ENCODE data around the gene MSRB2. TPM values are rescaled to one million over a fixed set of nuclear protein-coding genes. Genes with fewer than 3 reads are reported as not detected.

The MSRB2 gene
- total and polyA plus RNA-seq, 2 experiments from 2014 or later, result 32.9 to 149 TPM

- H3K27ac ChIP-seq, result no peak overlapping the region
- no peaks in the 10 kb centered on the region for H3K27me3 ChIP-seq
- H3K9me3 ChIP-seq (ENCODE audit: low read depth), result no peaks in the 10 kb centered on the region
- peak; percentile 39 for TF ChIP-seq CTCF (IDR thresholded peaks at IDR 0.05; ENCODE audit: low read depth, low read length)
- peak in 1 of 2 donors; percentile 38 for DNase-seq (ENCODE audit: low read depth in 1 of 2, low spot score in 1 of 2)
- H3K36me3 ChIP-seq, result no peaks in the 10 kb centered on the region
- no peaks in the 10 kb centered on the region for H3K4me1 ChIP-seq (ENCODE audit: low read depth)
- H3K4me3 ChIP-seq, result no peak overlapping the region
These were observed 13.5 kb upstream of the MSRB2 start for GRCh38 chr10:23081891-23082290.

GRCh38 chr10:23088609-23089008, 6.8 kb upstream of the MSRB2 start:
- no peak for TF ChIP-seq CTCF (IDR thresholded peaks at IDR 0.05; ENCODE audit: low read depth, low read length)
- no peaks in the 10 kb centered on the region for H3K27me3 ChIP-seq
- H3K27ac ChIP-seq, result no peak overlapping the region
- H3K4me1 ChIP-seq (ENCODE audit: low read depth), result no peaks in the 10 kb centered on the region
- DNase-seq (ENCODE audit: low read depth in 1 of 2, low spot score in 1 of 2), result no peak
- no peaks in the 10 kb centered on the region for H3K9me3 ChIP-seq (ENCODE audit: low read depth)
- no peak overlapping the region for H3K4me3 ChIP-seq
- no peaks in the 10 kb centered on the region for H3K36me3 ChIP-seq

GRCh38 chr10:23094786-23095403, 484 bp upstream of the MSRB2 start:
- Histone ChIP-seq H3K9me3 (ENCODE audit: low read depth) (no peaks in the 10 kb centered on the region), H3K4me1 (ENCODE audit: low read depth) (peaks cover 9% of the 10 kb centered on the region), H3K27me3 (no peaks in the 10 kb centered on the region), H3K4me3 (no peak overlapping the region), H3K27ac (peak overlapping the region; percentile 62), H3K36me3 (no peaks in the 10 kb centered on the region)
- DNase-seq (ENCODE audit: low read depth in 1 of 2, low spot score in 1 of 2), result no peak
- no peak for TF ChIP-seq CTCF (IDR thresholded peaks at IDR 0.05; ENCODE audit: low read depth, low read length)

GRCh38 chr10:23095966-23096801, 805 bp downstream of the MSRB2 start:
- peaks cover 9% of the 10 kb centered on the region for H3K4me1 ChIP-seq (ENCODE audit: low read depth)
- no peaks in the 10 kb centered on the region for H3K9me3 ChIP-seq (ENCODE audit: low read depth)
- no peak for TF ChIP-seq CTCF (IDR thresholded peaks at IDR 0.05; ENCODE audit: low read depth, low read length)
- H3K36me3 ChIP-seq, result no peaks in the 10 kb centered on the region
- peak overlapping the region; percentile 55 for H3K4me3 ChIP-seq
- DNase-seq (ENCODE audit: low read depth in 1 of 2, low spot score in 1 of 2), result peak; percentile 57 to 69
- peak overlapping the region; percentile 85 for H3K27ac ChIP-seq
- H3K27me3 ChIP-seq, result no peaks in the 10 kb centered on the region

GRCh38 chr10:23096802-23097549, 1.6 kb downstream of the MSRB2 start:
- H3K27ac ChIP-seq, result peak overlapping the region; percentile 85
- H3K9me3 ChIP-seq (ENCODE audit: low read depth), result no peaks in the 10 kb centered on the region
- TF ChIP-seq CTCF (IDR thresholded peaks at IDR 0.05; ENCODE audit: low read depth, low read length), result no peak
- H3K36me3 ChIP-seq, result no peaks in the 10 kb centered on the region
- peak in 1 of 2 donors; percentile 97 for DNase-seq (ENCODE audit: low read depth in 1 of 2, low spot score in 1 of 2)
- peak overlapping the region; percentile 55 for H3K4me3 ChIP-seq
- no peaks in the 10 kb centered on the region for H3K27me3 ChIP-seq
- peaks cover 9% of the 10 kb centered on the region for H3K4me1 ChIP-seq (ENCODE audit: low read depth)

All from cardiac muscle cell (in vitro differentiated cells and primary cell).